ENCODE measurements around the gene IQCB1.

DNA sequence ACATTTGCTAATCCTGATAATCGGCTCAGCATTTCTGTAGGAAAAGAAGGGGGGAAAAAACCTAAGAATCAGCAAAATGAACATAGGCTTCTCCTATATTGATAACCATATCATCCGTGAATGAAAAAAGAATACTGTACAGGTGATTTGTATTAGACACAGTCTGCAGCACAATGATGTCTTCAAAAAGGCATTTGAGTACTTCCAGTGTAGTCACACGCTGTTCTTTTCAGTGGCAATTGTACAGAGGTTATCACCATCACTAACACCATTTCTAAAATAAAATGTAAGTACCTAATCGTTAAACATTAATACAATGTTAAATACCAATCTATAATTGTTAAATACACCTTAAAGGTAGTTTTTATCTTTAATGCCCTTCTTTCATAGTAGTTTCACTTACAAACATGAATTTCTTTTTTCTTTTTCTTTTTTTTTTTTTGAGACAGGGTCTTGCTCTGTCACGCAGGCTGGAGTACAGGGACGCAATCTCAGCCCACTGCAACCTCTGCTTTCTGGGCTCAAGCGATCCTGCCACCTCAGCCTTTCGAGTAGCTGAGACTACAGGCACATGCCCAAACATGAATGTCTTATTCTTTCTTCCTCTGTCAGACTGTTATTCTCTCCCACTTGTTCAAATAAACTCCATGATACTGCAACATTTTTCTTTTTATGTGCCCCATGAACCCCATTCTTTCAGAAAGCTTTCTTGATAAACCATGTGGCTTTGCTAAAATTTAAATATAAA is 103.7 kb downstream of the IQCB1 start:
- TF ChIP-seq, protein P1, sequence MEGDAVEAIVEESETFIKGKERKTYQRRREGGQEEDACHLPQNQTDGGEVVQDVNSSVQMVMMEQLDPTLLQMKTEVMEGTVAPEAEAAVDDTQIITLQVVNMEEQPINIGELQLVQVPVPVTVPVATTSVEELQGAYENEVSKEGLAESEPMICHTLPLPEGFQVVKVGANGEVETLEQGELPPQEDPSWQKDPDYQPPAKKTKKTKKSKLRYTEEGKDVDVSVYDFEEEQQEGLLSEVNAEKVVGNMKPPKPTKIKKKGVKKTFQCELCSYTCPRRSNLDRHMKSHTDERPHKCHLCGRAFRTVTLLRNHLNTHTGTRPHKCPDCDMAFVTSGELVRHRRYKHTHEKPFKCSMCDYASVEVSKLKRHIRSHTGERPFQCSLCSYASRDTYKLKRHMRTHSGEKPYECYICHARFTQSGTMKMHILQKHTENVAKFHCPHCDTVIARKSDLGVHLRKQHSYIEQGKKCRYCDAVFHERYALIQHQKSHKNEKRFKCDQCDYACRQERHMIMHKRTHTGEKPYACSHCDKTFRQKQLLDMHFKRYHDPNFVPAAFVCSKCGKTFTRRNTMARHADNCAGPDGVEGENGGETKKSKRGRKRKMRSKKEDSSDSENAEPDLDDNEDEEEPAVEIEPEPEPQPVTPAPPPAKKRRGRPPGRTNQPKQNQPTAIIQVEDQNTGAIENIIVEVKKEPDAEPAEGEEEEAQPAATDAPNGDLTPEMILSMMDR (conservative IDR thresholded peaks at IDR 0.05; ENCODE audit: low read depth in 2 of 2) = no peak
- TF ChIP-seq, protein P2, sequence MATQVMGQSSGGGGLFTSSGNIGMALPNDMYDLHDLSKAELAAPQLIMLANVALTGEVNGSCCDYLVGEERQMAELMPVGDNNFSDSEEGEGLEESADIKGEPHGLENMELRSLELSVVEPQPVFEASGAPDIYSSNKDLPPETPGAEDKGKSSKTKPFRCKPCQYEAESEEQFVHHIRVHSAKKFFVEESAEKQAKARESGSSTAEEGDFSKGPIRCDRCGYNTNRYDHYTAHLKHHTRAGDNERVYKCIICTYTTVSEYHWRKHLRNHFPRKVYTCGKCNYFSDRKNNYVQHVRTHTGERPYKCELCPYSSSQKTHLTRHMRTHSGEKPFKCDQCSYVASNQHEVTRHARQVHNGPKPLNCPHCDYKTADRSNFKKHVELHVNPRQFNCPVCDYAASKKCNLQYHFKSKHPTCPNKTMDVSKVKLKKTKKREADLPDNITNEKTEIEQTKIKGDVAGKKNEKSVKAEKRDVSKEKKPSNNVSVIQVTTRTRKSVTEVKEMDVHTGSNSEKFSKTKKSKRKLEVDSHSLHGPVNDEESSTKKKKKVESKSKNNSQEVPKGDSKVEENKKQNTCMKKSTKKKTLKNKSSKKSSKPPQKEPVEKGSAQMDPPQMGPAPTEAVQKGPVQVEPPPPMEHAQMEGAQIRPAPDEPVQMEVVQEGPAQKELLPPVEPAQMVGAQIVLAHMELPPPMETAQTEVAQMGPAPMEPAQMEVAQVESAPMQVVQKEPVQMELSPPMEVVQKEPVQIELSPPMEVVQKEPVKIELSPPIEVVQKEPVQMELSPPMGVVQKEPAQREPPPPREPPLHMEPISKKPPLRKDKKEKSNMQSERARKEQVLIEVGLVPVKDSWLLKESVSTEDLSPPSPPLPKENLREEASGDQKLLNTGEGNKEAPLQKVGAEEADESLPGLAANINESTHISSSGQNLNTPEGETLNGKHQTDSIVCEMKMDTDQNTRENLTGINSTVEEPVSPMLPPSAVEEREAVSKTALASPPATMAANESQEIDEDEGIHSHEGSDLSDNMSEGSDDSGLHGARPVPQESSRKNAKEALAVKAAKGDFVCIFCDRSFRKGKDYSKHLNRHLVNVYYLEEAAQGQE (IDR thresholded peaks at IDR 0.05; ENCODE audit: unreplicated experiment) = no peak
- no peak for TF ChIP-seq EZH2phosphoT487 (IDR thresholded peaks at IDR 0.05; ENCODE audit: unreplicated experiment)
- no peak for TF ChIP-seq EZH2 (IDR thresholded peaks at IDR 0.05; ENCODE audit: low read depth, unreplicated experiment)
- TF ChIP-seq JUNB (IDR thresholded peaks at IDR 0.05; ENCODE audit: unreplicated experiment) = no peak
- TF ChIP-seq STAT1 (IDR thresholded peaks at IDR 0.05; ENCODE audit: unreplicated experiment) = no peak
- no peak for TF ChIP-seq POLR2AphosphoS5 (IDR thresholded peaks at IDR 0.05; ENCODE audit: low read depth)
- TF ChIP-seq CREB1 (CRISPR knock-in tag; IDR thresholded peaks at IDR 0.05; ENCODE audit: low read depth) = no peak
- TF ChIP-seq, protein P3, sequence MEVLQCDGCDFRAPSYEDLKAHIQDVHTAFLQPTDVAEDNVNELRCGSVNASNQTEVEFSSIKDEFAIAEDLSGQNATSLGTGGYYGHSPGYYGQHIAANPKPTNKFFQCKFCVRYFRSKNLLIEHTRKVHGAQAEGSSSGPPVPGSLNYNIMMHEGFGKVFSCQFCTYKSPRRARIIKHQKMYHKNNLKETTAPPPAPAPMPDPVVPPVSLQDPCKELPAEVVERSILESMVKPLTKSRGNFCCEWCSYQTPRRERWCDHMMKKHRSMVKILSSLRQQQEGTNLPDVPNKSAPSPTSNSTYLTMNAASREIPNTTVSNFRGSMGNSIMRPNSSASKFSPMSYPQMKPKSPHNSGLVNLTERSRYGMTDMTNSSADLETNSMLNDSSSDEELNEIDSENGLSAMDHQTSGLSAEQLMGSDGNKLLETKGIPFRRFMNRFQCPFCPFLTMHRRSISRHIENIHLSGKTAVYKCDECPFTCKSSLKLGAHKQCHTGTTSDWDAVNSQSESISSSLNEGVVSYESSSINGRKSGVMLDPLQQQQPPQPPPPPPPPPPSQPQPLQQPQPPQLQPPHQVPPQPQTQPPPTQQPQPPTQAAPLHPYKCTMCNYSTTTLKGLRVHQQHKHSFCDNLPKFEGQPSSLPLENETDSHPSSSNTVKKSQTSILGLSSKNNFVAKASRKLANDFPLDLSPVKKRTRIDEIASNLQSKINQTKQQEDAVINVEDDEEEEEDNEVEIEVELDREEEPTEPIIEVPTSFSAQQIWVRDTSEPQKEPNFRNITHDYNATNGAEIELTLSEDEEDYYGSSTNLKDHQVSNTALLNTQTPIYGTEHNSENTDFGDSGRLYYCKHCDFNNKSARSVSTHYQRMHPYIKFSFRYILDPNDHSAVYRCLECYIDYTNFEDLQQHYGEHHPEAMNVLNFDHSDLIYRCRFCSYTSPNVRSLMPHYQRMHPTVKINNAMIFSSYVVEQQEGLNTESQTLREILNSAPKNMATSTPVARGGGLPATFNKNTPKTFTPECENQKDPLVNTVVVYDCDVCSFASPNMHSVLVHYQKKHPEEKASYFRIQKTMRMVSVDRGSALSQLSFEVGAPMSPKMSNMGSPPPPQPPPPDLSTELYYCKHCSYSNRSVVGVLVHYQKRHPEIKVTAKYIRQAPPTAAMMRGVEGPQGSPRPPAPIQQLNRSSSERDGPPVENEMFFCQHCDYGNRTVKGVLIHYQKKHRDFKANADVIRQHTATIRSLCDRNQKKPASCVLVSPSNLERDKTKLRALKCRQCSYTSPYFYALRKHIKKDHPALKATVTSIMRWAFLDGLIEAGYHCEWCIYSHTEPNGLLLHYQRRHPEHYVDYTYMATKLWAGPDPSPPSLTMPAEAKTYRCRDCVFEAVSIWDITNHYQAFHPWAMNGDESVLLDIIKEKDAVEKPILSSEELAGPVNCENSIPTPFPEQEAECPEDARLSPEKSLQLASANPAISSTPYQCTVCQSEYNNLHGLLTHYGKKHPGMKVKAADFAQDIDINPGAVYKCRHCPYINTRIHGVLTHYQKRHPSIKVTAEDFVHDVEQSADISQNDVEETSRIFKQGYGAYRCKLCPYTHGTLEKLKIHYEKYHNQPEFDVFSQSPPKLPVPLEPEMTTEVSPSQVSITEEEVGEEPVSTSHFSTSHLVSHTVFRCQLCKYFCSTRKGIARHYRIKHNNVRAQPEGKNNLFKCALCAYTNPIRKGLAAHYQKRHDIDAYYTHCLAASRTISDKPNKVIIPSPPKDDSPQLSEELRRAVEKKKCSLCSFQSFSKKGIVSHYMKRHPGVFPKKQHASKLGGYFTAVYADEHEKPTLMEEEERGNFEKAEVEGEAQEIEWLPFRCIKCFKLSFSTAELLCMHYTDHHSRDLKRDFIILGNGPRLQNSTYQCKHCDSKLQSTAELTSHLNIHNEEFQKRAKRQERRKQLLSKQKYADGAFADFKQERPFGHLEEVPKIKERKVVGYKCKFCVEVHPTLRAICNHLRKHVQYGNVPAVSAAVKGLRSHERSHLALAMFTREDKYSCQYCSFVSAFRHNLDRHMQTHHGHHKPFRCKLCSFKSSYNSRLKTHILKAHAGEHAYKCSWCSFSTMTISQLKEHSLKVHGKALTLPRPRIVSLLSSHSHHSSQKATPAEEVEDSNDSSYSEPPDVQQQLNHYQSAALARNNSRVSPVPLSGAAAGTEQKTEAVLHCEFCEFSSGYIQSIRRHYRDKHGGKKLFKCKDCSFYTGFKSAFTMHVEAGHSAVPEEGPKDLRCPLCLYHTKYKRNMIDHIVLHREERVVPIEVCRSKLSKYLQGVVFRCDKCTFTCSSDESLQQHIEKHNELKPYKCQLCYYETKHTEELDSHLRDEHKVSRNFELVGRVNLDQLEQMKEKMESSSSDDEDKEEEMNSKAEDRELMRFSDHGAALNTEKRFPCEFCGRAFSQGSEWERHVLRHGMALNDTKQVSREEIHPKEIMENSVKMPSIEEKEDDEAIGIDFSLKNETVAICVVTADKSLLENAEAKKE (CRISPR knock-in tag; IDR thresholded peaks at IDR 0.05) = no peak
- TF ChIP-seq, protein P4, sequence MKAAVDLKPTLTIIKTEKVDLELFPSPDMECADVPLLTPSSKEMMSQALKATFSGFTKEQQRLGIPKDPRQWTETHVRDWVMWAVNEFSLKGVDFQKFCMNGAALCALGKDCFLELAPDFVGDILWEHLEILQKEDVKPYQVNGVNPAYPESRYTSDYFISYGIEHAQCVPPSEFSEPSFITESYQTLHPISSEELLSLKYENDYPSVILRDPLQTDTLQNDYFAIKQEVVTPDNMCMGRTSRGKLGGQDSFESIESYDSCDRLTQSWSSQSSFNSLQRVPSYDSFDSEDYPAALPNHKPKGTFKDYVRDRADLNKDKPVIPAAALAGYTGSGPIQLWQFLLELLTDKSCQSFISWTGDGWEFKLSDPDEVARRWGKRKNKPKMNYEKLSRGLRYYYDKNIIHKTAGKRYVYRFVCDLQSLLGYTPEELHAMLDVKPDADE (IDR thresholded peaks at IDR 0.05) = no peak
